ENCODE data around the gene CXCL14. TPM values are rescaled to one million over a fixed set of nuclear protein-coding genes. Genes with fewer than 3 reads are reported as not detected.

The CXCL14 gene
- total and polyA plus RNA-seq, 2 of the 4 experiments (the other 2 are of a cell fraction) = not detected

- no peaks in the 10 kb centered on the region for H3K79me1 ChIP-seq (ENCODE audit: low read depth in 1 of 2, low read length in 2 of 2)
- H3K4me2 ChIP-seq (ENCODE audit: low read depth, low read length) = no peak overlapping the region
- H3K27ac ChIP-seq (ENCODE audit: insufficient read depth, low read length) = no peak overlapping the region
- ATAC-seq (ENCODE audit: low read depth) = no peak
- no CpG with 5 or more reads among the region's 5 CpGs for WGBS, 2 experiments (ENCODE audit: extremely low coverage in 2 of 2, insufficient read length in 1 of 2)
- ChIA-PET POLR2A (ENCODE audit: unreplicated experiment) (no interaction called here), CTCF (no interaction called here)
- no peak overlapping the region for H2BK20ac ChIP-seq (ENCODE audit: low read depth, low read length)
- H2BK5ac ChIP-seq (ENCODE audit: low read depth, low read length, poor library complexity, severe bottlenecking) = no peak overlapping the region
- intact Hi-C loops (cut with micrococcal nuclease) (no loop called here), dilution Hi-C loops (cut with HindIII; ENCODE audit: low sequenced_read_pairs, unreplicated experiment) (no loop called here), in situ Hi-C loops (cut with MboI; ENCODE audit: low sequenced_read_pairs) (no loop called here)
- H3K9me3 ChIP-seq (ENCODE audit: control insufficient read depth, insufficient read depth, low read length) = no peaks in the 10 kb centered on the region
- no peak overlapping the region for H3K23ac ChIP-seq (ENCODE audit: low read depth, low read length)
- no peak overlapping the region for H3K18ac ChIP-seq (ENCODE audit: low read depth, low read length)
- TF ChIP-seq RCOR1 (IDR thresholded peaks at IDR 0.05; ENCODE audit: insufficient replicate concordance, low read length) = no peak
- TF ChIP-seq MAZ (IDR thresholded peaks at IDR 0.05; ENCODE audit: borderline replicate concordance, low read depth, low read length) = no peak
- TF ChIP-seq USF2 (IDR thresholded peaks at IDR 0.05; ENCODE audit: low read depth, low read length) = no peak
- no peak for TF ChIP-seq RFX5 (IDR thresholded peaks at IDR 0.05; ENCODE audit: low read depth, low read length)
- TF ChIP-seq POLR2A (IDR thresholded peaks at IDR 0.05; ENCODE audit: low read depth, low read length) = no peak
- TF ChIP-seq MAFK (IDR thresholded peaks at IDR 0.05; ENCODE audit: low read depth, low read length) = no peak
- TF ChIP-seq SMC3 (IDR thresholded peaks at IDR 0.05; ENCODE audit: low read depth, low read length) = no peak
- H4K5ac ChIP-seq (ENCODE audit: low read depth, low read length) = no peak overlapping the region
- no peaks in the 10 kb centered on the region for H3K36me3 ChIP-seq (ENCODE audit: control insufficient read depth, insufficient read depth, low read length)
- no peak overlapping the region for H4K8ac ChIP-seq (ENCODE audit: low read depth in 2 of 2, low read length in 2 of 2)
- H3K14ac ChIP-seq (replicated peaks; ENCODE audit: low read depth, low read length) = no peak overlapping the region
- H3K4ac ChIP-seq (ENCODE audit: low read depth, low read length) = no peak overlapping the region
- no peak for DNase-seq
- H3K4me1 ChIP-seq (ENCODE audit: control insufficient read depth, insufficient read depth, low read length) = no peaks in the 10 kb centered on the region
- no peak overlapping the region for H2AK5ac ChIP-seq (ENCODE audit: low read depth, low read length)
- H3K9me1 ChIP-seq (ENCODE audit: insufficient read depth, low read length) = no peaks in the 10 kb centered on the region
- BruUV-seq (replicated peaks) = no TSS peak
- H4K91ac ChIP-seq (ENCODE audit: insufficient read depth, low read depth, low read length) = no peak overlapping the region
- no peak overlapping the region for H2AFZ ChIP-seq (replicated peaks; ENCODE audit: low read length, poor library complexity)
- H2AK9ac ChIP-seq (replicated peaks; ENCODE audit: low read depth, low read length, poor library complexity) = no peak overlapping the region
- no peaks in the 10 kb centered on the region for H4K20me1 ChIP-seq (ENCODE audit: insufficient read depth, low read length)
- no peak overlapping the region for H3K4me3 ChIP-seq (ENCODE audit: insufficient read depth, low read depth, low read length)
- H2BK15ac ChIP-seq (ENCODE audit: low read depth, low read length) = no peak overlapping the region
- H2BK120ac ChIP-seq (ENCODE audit: low read depth, low read length) = no peak overlapping the region
- no peaks in the 10 kb centered on the region; the same call in 1 of the 2 replicates for H3K27me3 ChIP-seq (ENCODE audit: control insufficient read depth, insufficient read depth, low read length)
- H3K9ac ChIP-seq (ENCODE audit: low read depth, low read length) = no peak overlapping the region
- H3K56ac ChIP-seq (ENCODE audit: extremely low read depth, insufficient read depth, low read length) = no peak overlapping the region
These were observed 17.5 kb upstream of the CXCL14 start for GRCh38 chr5:135596157-135596763.

Measured in IMR-90 (cell line).